ENCODE data around the gene NOLC1.

- TF ChIP-seq CTCF (IDR thresholded peaks at IDR 0.05; ENCODE audit: poor library complexity): no peak
- no peak for TF ChIP-seq EZH2 (IDR thresholded peaks at IDR 0.05; ENCODE audit: borderline replicate concordance)
- no peak for TF ChIP-seq EZH2phosphoT487 (IDR thresholded peaks at IDR 0.05; ENCODE audit: low read depth, severe bottlenecking, unreplicated experiment)
Measured at GRCh38 chr10:102167861-102168260, 15.7 kb downstream of the NOLC1 start.
